ENCODE results near the gene STATH.

DNA sequence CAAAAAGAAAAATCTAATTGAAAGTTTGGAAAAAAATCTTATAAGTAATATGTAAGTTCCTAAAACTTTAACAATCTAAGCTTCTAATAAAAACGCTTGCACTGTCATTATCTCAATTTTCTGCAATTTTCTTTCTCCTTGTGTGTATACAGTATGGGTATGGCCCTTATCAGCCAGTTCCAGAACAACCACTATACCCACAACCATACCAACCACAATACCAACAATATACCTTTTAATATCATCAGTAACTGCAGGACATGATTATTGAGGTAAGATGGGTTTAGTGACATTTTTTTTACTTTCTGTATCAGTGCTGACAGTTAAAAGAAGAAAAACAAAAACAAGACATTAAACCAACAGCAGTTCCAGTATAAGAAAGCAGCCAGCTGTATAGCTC lies 4.9 kb downstream of the STATH start:
- TF ChIP-seq, protein P1, sequence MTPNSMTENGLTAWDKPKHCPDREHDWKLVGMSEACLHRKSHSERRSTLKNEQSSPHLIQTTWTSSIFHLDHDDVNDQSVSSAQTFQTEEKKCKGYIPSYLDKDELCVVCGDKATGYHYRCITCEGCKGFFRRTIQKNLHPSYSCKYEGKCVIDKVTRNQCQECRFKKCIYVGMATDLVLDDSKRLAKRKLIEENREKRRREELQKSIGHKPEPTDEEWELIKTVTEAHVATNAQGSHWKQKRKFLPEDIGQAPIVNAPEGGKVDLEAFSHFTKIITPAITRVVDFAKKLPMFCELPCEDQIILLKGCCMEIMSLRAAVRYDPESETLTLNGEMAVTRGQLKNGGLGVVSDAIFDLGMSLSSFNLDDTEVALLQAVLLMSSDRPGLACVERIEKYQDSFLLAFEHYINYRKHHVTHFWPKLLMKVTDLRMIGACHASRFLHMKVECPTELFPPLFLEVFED (CRISPR knock-in tag; conservative IDR thresholded peaks at IDR 0.05), result no peak
- TF ChIP-seq SMAD3 (CRISPR knock-in tag; conservative IDR thresholded peaks at IDR 0.05) (no peak), POLR2AphosphoS2 (IDR thresholded peaks at IDR 0.05; ENCODE audit: low read length) (no peak), ZNF76 (CRISPR knock-in tag; IDR thresholded peaks at IDR 0.05; ENCODE audit: borderline replicate concordance) (no peak), TBL1XR1 (IDR thresholded peaks at IDR 0.05; ENCODE audit: low read length in 2 of 2) (no peak), SAFB (IDR thresholded peaks at IDR 0.05; ENCODE audit: borderline replicate concordance, low read depth, low read length) (no peak), RCOR1 (IDR thresholded peaks at IDR 0.05; ENCODE audit: borderline replicate concordance in 1 of 2, low read depth in 2 of 2, low read length in 2 of 2) (no peak), ZEB2 (IDR thresholded peaks at IDR 0.05) (no peak)
- TF ChIP-seq, protein P2, sequence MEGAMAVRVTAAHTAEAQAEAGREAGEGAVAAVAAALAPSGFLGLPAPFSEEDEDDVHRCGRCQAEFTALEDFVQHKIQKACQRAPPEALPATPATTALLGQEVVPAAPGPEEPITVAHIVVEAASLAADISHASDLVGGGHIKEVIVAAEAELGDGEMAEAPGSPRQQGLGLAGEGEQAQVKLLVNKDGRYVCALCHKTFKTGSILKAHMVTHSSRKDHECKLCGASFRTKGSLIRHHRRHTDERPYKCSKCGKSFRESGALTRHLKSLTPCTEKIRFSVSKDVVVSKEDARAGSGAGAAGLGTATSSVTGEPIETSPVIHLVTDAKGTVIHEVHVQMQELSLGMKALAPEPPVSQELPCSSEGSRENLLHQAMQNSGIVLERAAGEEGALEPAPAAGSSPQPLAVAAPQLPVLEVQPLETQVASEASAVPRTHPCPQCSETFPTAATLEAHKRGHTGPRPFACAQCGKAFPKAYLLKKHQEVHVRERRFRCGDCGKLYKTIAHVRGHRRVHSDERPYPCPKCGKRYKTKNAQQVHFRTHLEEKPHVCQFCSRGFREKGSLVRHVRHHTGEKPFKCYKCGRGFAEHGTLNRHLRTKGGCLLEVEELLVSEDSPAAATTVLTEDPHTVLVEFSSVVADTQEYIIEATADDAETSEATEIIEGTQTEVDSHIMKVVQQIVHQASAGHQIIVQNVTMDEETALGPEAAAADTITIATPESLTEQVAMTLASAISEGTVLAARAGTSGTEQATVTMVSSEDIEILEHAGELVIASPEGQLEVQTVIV (CRISPR knock-in tag; IDR thresholded peaks at IDR 0.05; ENCODE audit: borderline replicate concordance), result no peak

All from K562 (cell line).